HG02642 (cell line): ENCODE measurements around the gene RASD1.
"Not testable (repeated sequence)": the region's sequence is repeated elsewhere in the genome, so short reads cannot be mapped to it uniquely, and the experiment has no call there.

Source experiments
- ATAC-seq: cut with Tn5 transposase; IDR thresholded peaks from one replicate; pipeline ENCODE4 v1.9.1; 2021; ENCODE audit warnings: mild to moderate bottlenecking; ENCODE audit not compliant: unreplicated experiment, poor library complexity

RASD1 gene

GRCh38 chr17:17499402-17500145 lies 3.4 kb upstream of the RASD1 start:
- no peak for ATAC-seq

GRCh38 chr17:17498606-17499301 lies 2.6 kb upstream of the RASD1 start:
- no peak for ATAC-seq

- ATAC-seq: no peak
Measured at GRCh38 chr17:17497845-17498520, 1.8 kb upstream of the RASD1 start.

GRCh38 chr17:17497065-17497844 lies 1.1 kb upstream of the RASD1 start:
- no peak for ATAC-seq

- no peak for ATAC-seq
Measured at GRCh38 chr17:17495536-17496188, 533 bp downstream of the RASD1 start.

- no peak for ATAC-seq
Measured at GRCh38 chr17:17494870-17495535, 1.2 kb downstream of the RASD1 start.

- ATAC-seq: no peak
Measured at GRCh38 chr17:17494499-17494869, 1.7 kb downstream of the RASD1 start.

- ATAC-seq: no peak
Measured at GRCh38 chr17:17493986-17494466, 2.2 kb downstream of the RASD1 start.

GRCh38 chr17:17493249-17493985 lies 2.8 kb downstream of the RASD1 start:
- no peak for ATAC-seq

GRCh38 chr17:17492571-17492970 lies 3.6 kb downstream of the RASD1 start:
- no peak for ATAC-seq

- no peak for ATAC-seq
Measured at GRCh38 chr17:17492085-17492484, 4.1 kb downstream of the RASD1 start.

- ATAC-seq: no peak
Measured at GRCh38 chr17:17491546-17491988, 4.6 kb downstream of the RASD1 start.

GRCh38 chr17:17491031-17491471 lies 5.1 kb downstream of the RASD1 start:
- ATAC-seq: no peak

GRCh38 chr17:17487998-17488397 lies 8.2 kb downstream of the RASD1 start:
- no peak for ATAC-seq

GRCh38 chr17:17486416-17486815 lies 9.8 kb downstream of the RASD1 start:
- ATAC-seq: not testable (repeated sequence)

- no peak for ATAC-seq
Measured at GRCh38 chr17:17485420-17485819, 10.8 kb downstream of the RASD1 start.

- no peak for ATAC-seq
Measured at GRCh38 chr17:17484451-17484899, 11.7 kb downstream of the RASD1 start.

GRCh38 chr17:17481860-17482259 lies 14.3 kb downstream of the RASD1 start:
- ATAC-seq: no peak
